Measurements from ENCODE around the gene ASXL3. TPM values are rescaled to one million over a fixed set of nuclear protein-coding genes. Genes with fewer than 3 reads are reported as not detected.

Gene ASXL3
- total and polyA plus RNA-seq, 2 donors (not counting 3 experiments of a cell fraction or from before 2014, with no cell fraction given), result 0.07 to 0.27 TPM

- Histone ChIP-seq H3K4me2 (ENCODE audit: insufficient read depth, low read length) (no peak overlapping the region), H3K79me2 (ENCODE audit: control insufficient read depth, insufficient read depth, low read length) (no peaks in the 10 kb centered on the region), H2AFZ (ENCODE audit: low read depth, low read length) (no peak overlapping the region), H3K27ac (ENCODE audit: insufficient read depth, low read depth, low read length) (no peak overlapping the region), H3K9me1 (replicated peaks; ENCODE audit: control insufficient read depth, extremely low read depth, insufficient read depth, low read length) (no peaks in the 10 kb centered on the region), H3K4me1 (ENCODE audit: control insufficient read depth, extremely low read depth, insufficient read depth, low read length) (no peaks in the 10 kb centered on the region), H4K20me1 (replicated peaks; ENCODE audit: control insufficient read depth, extremely low read depth, insufficient read depth, low read length) (no peaks in the 10 kb centered on the region), H3K36me3 (ENCODE audit: control insufficient read depth in 2 of 2, extremely low read depth in 1 of 2, insufficient read depth in 2 of 2, low read length in 2 of 2) (no peaks in the 10 kb centered on the region), H3K9me3 (replicated peaks; ENCODE audit: control insufficient read depth, insufficient read depth, low read length) (no peaks in the 10 kb centered on the region), H3K27me3 (ENCODE audit: control insufficient read depth in 2 of 2, insufficient read depth in 2 of 2, low read length in 2 of 2) (no peaks in the 10 kb centered on the region), H3K4me3 (replicated peaks in 1 of 3; ENCODE audit: insufficient read depth in 1 of 3, low read depth in 1 of 3, low read length in 3 of 3) (no peak overlapping the region), H3K9ac (replicated peaks; ENCODE audit: extremely low read depth, insufficient read depth, low read length) (no peak overlapping the region)
- TF ChIP-seq GATA2 (IDR thresholded peaks at IDR 0.05; ENCODE audit: insufficient read depth, insufficient read length, low read depth, low read length) (no peak), POLR2A (IDR thresholded peaks at IDR 0.05; ENCODE audit: low read depth, low read length) (no peak), JUN (IDR thresholded peaks at IDR 0.05; ENCODE audit: borderline replicate concordance, insufficient read depth, insufficient read length, low read depth) (no peak), FOS (IDR thresholded peaks at IDR 0.05; ENCODE audit: borderline replicate concordance, insufficient read depth, low read length) (no peak), EZH2 (IDR thresholded peaks at IDR 0.05; ENCODE audit: borderline replicate concordance, low read depth, low read length, severe bottlenecking) (no peak), POLR2AphosphoS5 (IDR thresholded peaks at IDR 0.05; ENCODE audit: insufficient read depth, low read depth, low read length) (no peak), CTCF (IDR thresholded peaks at IDR 0.05; ENCODE audit: extremely low read depth in 1 of 2, insufficient read depth in 1 of 2, low read depth in 1 of 2, low read length in 2 of 2) (no peak), MAX (IDR thresholded peaks at IDR 0.05; ENCODE audit: insufficient read depth, insufficient read length) (no peak), MYC (IDR thresholded peaks at IDR 0.05; ENCODE audit: low read depth, low read length) (no peak)
- DNase-seq (ENCODE audit: low read depth, low spot score), result no peak
- ChIA-PET CTCF (interaction anchor here (1.0 kb wide), 1 partner anchor 10 kb away, joined by 3 read pairs; no protein-coding TSS in a partner anchor), POLR2A (no interaction called here)
- no TSS peak for BruUV-seq (replicated peaks)
- intact Hi-C loops (cut with micrococcal nuclease) (no loop called here), dilution Hi-C loops (cut with MboI; ENCODE audit: extremely low pct_ligation_motif_present, low sequenced_read_pairs) (no loop called here)
- no peak for FAIRE-seq
These were observed 116.6 kb downstream of the ASXL3 start for GRCh38 chr18:33694593-33694992.
